CD4-positive, alpha-beta T cell treated with Interleukin-4 for 1 hour (primary cell): ENCODE results near the gene OGFOD1.
A peak's percentile ranks its signal among the peaks of the same experiment; 100 is the strongest.
"Not testable (repeated sequence)": the region's sequence is repeated elsewhere in the genome, so short reads cannot be mapped to it uniquely, and the experiment has no call there.

ENCODE experiments used
- DNase-seq, 2 donors: peaks; one replicate each; pipeline ENCODE4 v3.0.0-alpha.2; 2020 to 2022

OGFOD1 gene

DNA sequence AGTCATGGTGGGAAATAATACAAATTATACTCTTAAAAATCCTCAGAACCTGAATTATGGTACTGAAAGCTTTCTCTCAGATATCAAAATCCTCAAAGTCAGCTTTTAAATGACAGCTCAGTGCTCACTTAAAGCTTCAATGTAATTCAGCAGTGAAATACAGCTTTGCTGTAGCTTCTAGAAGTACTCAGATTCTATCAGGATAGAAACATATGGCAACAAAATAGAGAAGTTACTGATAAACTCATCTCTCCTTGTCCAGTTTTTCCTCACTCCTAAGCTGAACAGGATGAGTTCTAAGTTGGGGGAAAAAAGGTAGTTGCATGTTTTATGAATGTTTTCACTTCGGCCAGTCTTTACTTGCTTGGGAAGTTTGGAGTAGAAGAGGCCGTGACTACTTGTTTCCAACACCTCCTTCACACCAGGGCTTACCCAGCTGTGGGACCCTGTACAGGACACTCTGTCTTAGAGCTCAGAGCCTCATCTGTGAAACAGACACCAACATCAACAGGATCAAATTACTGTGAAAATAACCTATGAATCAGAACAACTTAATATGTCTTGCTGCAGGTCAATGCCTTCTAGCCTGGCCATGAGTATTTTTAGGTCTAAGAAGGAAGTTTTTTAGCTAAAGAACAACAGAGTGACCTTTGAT is 30.2 kb downstream of the OGFOD1 start:
- no peak for DNase-seq

DNA sequence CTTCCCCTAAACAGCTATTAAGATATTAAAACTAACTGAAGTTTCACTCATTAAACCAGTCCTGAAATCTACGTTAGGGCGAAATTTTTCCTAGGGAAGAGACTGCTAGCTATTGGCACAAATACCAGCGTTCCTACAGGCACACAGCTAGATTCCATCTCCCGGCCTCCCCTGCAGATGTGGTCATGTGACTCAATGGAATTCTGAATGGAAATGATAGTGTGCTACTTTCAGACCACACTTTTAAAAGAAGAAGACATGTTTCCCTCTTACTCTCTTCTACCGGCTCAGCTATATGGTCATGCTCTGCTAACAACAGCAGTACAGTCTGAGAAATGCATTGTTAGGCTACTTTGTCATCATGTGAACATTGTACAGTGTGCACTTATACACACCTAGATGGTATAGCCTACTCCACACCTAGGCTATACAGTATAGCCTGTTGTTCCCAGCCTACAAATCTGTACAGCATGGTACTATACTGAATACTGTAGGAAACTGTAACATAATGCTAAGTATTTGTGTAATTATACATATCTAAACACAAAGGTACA is 31.4 kb downstream of the OGFOD1 start:
- no peak for DNase-seq

DNA sequence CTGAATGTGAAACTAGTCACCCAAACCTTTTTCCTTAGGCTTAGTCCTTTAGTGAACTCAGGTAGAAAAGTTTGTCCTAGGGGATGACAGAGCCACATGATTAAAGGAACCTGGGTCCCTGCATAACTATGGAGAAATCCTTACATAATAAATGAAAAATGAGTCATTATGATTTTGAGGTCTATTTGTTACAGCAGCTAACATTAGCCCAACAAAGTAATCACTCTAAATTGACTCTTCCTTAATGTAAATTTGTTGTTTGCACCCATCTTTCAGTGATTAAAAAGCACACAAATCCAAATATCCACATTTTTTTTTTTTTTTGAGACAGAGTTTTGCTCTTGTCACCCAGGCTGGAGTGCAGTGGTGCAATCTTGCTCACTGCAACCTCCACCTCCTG is 32.0 kb downstream of the OGFOD1 start:
- DNase-seq = no peak

DNA sequence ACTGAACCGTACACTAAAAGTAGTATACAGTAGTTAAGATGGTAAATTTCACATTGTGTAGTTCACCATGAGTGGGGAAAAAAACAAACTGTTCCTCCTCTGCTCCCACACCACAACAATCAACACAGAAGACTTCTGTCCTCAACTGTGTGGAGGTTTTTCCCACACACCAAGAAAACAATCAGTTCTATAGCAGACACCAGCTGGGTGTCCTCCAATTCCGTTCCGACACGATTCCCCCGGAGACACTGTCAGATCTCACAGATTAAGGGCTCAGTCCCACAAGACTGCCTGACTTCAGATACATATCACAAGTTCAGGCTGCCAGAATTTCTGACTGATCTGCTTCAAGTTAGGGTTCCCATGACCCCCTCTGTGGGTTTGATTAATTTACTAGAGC is 36.7 kb downstream of the OGFOD1 start:
- DNase-seq = no peak

DNA sequence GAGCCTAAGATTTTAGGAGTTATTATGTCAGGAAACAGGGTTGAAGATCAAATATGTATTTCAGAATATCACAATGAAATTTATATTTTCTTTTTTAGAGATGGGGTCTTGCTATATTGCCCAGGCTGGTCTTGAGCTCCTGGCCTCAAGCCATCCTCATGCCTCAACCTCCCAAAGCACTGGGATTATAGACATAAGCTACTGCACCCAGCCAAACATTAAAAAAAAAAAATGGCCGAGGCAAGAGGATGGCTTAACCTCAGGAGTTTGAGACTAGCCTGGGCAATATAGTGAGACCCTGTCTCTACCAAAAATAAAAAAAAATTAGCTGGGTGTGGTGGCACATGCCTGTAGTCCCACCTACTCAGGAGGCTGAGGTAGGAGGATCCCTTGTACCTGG is 37.5 kb downstream of the OGFOD1 start:
- DNase-seq = not testable (repeated sequence)

DNA sequence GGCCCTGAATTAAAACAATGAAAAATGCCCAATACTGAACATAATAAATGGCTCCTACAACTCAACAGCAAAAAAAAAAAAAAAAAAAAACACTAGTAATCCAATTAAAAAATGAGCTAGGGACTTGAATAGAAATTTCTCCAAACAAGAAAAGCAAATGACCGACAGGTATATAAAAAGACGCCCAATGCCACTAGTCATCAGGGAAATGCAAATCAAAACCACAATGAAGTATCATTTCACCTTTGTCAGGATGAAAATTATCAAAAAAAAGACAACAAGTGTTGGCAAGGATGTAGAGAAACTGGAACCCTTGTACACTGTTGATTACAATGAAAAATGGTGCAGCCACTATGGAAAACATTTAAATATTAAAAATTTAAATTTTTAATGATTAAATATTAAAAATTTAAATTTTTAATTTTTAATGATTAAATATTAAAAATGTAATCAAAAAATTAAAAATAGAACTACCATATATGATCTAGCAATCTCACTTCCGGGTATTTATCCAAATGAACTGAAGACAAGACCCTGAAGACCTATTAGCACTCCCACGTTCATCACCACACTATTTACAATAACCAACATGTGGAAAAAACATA is 40.4 kb downstream of the OGFOD1 start:
- no peak for DNase-seq

DNA sequence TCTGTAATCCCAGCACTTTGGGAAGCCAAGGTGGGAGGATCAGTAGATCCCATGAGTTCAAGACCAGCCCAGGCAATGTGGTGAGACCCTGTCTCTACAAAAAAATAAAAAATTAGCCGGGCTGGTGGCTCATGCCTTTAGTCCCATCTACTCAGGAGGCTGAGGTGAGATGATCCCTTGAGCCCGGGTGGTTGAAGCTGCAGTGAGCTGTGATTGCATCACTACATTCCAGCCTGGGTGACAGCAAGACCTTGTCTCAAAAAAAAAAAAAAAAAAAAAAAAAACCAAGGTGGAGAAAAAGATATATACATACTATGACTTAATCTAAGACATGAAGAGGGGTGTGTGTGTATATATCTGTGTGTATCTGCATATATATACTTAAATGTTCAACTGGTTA is 41.8 kb downstream of the OGFOD1 start:
- DNase-seq = no peak

DNA sequence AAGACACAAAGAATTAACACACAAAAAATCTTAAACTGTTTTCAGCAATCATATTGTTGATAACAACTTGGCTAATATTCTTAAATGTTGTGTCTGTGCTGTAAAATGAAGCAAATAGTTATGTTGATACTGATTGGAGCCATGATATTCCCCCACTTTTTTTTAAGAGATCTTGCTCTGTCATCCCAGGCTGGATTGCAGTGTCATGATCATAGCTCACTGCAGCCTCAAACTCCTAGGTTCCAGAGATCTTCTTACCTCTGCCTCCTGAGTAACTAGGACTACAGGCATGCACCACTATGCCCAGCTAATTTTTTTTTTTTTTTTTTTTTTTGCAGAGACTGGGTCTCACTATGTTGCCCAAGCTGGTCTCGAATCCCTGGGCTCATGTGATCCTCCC is 42.5 kb downstream of the OGFOD1 start:
- DNase-seq = no peak

DNA sequence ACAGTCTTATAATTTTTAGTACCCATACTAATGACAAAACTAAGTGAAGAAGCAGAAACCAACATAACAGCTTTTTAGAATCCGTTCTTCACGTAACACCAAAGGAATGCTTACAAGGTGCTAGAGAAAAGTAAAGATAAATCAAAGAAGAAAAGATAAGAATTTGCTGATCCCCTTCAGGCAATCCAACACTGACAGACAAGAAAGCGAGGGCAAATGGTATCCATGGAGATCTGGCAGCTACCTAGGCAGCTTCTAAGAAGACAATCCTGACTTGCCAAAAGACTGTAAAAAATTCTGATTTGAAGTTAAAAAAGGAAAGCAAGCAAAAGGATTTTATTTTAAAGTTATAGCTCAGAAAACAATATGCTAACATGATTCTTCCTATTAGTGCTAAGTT is 53.8 kb downstream of the OGFOD1 start:
- no peak for DNase-seq

DNA sequence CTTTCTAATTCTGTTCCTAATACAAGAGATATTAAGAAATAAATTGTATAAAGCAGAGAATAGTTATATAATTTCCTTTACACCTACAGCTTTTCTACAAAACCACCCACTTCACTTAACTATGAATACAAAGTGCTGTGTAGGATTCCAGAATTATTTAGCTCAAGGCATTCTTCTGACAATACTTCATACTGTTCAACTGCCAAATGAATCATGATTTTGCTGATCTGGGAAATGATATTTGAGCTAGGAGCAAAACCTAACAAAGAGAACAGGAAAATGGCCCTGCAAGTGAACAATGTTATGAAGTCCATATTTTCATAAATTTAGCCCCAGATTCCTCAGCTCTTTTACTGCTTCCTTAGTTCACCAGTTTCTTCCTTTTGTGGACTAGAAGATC is 55.6 kb downstream of the OGFOD1 start:
- no peak for DNase-seq

DNA sequence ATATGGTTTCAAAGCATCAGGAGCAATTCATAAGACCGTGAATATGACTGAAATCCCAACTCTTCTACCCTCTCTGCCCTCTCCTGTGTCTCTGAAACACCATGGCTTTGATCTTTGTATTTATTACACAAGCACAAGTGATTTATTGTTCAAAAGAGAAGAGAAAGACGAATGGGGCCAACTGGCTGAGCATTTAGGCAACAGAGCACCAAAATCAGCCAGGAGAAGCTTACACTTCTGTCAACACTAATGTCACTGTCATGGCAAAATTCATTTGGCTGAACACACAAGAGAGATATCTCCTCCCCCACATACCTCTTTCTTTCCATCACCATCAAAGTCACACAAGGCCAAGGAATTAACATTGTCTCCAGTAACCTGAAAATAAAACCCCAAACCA is 59.2 kb downstream of the OGFOD1 start:
- DNase-seq = no peak

DNA sequence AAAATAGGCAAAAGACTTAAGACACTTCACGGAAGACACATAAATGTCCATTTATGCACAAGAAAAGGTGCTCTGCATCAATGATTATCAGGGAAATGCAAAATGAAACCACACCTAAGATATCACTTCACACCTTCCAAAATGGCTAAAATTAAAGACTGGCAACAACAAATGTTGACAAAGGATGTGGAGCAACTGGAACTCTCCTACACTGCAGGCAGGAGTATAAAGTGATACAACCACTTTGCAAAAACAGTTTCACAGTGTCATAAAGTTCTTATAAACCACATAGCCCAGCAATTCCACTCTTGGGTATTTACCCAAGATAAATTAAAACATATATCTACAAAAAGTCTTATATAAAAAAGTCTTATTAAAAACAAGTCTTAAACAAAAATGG is 60.7 kb downstream of the OGFOD1 start:
- no peak for DNase-seq

DNA sequence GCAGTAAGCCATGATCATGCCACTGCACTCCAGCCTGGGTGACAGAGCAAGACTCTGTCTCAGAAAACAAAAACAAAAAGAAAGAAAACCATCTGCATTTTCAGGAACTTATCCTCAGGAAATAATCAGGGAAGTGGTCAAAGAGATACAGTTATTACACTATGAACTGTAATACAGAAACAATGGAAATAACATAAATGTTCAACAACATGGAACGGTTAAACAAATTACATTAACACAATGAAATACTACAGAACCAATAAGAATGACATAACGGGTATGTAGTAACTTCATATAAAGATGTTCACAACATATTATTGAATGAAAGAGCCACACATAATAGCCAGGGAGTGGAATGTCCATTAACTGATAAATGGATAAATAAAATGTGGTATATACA is 61.7 kb downstream of the OGFOD1 start:
- DNase-seq = no peak

DNA sequence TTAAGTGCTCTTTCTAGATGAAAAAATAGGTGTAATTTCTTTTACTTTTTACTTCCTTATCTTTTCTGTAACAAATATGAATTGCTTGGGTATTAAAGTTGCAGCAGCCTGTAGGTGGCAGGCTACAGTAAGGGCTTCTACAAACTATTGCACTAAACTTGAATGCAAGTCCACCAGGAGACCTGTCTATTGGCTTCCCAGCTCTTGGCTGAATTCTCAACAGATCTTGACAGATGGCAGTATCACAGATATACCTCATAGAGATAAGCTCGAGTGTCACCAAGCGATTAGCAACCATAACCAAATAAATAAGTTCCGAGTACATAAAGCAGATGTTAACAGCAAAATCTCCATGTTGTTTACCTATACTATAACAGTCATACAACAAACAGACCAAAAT is 62.6 kb downstream of the OGFOD1 start:
- peak; percentile 62 to 65 for DNase-seq

DNA sequence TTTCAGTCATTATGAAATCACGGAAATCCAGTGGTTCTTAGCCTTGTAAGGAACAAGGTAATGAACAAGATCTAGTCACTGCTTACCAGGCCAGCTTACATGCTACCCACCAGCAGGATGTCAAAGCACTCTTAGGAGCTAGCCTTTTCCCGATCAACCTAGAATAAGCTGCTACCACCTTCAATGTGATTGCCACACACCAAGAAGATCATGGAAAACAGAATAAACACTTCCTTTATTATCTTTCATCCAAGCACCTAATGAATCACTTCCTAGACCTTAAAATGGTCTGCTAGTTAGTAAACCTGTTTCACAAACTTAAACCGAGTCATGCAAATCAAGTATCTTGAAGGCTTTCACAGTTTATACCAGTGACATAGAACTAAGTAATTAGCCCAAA is 63.5 kb downstream of the OGFOD1 start:
- no peak for DNase-seq

DNA sequence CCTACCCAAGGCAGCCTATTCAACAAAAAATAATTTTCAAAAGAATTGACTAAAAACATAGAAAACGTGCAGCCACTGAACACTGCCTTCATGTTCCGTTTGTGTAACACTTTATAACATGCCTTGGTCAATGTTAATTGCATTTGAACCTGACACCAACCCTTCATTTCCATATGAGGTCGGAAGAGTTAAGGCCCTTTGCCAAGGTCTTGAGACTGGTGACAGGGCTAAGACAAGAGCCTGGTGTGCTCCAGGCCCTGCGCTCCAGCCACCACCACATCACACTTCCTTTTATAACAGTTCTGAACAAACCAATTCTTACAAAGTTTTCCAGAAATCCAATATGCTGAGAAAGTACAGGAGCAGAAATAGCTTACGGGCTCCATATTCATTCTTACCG is 64.3 kb downstream of the OGFOD1 start:
- DNase-seq = no peak

DNA sequence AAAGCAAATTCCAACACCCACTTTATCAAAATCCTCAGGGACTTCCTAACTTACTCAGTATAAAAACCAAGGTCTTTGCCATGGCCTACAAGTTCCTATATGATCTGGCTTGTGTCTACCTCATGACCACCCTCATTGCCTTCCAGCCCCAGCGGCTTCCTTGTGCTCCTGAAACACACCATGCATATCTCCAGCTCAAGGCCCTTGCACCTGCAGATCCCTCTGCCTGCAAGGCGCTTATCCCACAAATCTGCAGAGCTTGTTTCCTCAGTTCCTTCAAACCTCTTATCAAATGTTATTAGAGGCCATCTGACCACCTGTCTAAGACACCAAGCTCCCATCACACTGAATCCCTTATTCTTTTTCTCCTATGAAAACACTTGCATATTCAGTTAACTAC is 65.9 kb downstream of the OGFOD1 start:
- no peak for DNase-seq

DNA sequence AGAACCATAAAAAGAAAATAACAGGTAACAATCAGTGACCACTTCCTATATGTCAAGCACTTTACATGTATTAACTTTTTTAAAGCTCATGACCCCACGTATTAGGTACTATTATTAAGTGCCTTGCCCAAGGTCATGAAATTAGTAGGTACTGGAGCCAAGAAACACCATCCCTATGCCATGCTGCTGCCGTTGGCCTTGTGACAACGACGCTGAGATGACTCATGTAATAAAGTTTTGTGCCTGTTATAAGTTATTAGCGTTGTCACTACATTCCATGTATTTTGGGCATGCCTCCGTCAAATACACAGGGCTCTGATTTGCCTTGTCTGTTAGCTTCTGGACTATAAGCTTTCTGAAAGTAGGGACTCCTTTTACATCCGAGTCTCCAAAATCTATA is 67.1 kb downstream of the OGFOD1 start:
- no peak for DNase-seq

DNA sequence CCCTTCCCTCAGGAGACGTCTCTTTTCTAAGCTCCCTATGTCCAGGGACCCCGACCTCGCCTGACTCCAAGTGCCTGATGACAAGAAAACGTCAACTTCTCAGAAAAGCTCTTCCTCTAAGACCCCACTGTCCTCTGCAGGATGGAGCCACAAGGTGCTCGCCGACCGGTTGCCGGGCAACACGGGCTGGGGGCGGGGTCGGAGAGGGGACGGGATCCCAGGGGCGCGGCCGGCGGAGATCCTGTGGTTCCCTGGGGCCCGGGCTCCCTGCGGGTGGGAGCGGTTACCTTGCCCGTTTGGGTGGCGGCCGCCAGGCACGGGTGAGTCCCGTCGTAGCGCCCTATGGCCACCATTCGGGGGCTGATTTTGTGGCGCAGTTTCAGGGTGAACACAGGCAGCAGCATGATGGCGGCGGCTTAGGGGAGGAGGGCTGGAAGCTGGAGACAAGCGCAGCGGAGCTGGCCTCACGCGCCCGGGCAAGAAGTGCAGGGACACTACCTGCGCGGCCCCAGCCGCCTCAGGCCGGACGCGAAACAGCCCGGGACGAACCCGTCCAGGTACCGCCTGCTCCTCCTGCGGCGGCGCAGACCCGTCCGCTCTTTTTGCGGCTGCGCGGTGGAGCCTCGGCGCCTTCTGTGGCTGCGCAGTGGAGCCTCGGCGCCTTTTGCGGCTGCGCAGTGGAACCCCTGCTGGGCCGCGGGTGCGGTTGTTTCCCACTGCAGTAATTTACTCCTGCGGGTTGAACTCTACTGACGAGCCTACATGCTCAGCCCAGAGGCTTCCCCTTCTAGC is 68.3 kb downstream of the OGFOD1 start, which contains the start of gene BBS2:
TSS of gene BBS2 (minus strand) at position 566 of the 792 bp plus-strand sequence. CDS start at position 404, 162 bp downstream.
- DNase-seq = peak; percentile 91

DNA sequence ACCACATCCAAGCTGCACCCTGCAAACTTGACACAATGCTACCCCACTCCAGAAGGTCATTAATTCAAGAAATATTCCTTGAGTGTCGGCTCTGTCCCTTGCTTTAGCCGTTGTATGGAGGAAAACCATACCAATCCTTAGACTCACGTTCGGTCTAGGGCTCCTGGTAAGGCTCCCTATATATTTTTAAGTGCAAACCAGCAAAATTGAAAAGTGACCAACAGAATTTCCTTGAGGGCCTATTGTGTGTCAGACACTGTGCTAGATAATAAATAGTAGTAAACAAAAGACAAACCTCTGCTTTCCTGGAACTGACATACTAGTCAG is 68.9 kb downstream of the OGFOD1 start:
- DNase-seq = no peak

DNA sequence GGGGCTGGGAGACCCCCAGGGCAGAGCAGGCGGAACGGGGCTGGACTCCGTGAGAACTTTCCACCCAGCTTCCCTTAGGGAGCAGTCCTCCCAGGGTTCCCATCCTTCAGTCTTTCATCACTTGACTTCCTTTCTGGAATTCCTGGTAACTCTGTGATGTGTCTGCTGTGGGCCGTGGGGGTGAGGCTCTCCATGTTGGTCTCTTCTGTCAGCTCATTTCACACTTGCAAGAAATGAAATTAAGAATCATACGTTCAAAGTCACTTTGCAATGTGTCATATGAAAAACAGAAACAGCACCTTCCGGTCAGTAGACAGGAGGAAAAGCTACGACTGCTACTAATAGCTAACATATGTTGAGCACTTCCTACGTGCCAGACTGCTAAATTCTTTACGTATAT is 73.9 kb downstream of the OGFOD1 start:
- no peak for DNase-seq
